NCI-H1694 (cell line): Measurements from ENCODE around the gene RAPH1.
"Not testable (repeated sequence)": the region's sequence is repeated elsewhere in the genome, so short reads cannot be mapped to it uniquely, and the experiment has no call there.

Experiments used
- DNase-seq: peaks from one replicate; lab custom pipeline; 2025; lab: John Stamatoyannopoulos, UW

Gene RAPH1

DNA sequence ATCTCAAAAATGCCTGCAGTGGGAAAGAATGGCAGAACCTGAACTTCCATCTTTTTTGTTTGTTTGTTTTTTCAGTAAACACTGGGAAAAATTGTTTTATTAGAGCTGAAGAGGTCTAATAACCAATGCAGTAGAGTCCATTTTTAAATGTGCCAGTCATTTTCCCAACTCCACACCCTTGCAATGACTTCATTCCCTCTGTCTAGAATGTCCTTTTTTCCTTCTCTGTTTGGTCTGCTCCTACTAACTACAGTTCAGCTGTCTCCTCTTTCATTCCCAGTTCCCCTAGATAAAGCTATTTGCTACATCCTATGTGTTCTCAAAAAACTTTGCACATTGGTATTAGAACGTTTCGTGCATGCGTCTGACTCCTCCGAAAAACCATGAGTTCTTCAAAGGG lies 9.3 kb upstream of the RAPH1 start:
- no peak for DNase-seq

DNA sequence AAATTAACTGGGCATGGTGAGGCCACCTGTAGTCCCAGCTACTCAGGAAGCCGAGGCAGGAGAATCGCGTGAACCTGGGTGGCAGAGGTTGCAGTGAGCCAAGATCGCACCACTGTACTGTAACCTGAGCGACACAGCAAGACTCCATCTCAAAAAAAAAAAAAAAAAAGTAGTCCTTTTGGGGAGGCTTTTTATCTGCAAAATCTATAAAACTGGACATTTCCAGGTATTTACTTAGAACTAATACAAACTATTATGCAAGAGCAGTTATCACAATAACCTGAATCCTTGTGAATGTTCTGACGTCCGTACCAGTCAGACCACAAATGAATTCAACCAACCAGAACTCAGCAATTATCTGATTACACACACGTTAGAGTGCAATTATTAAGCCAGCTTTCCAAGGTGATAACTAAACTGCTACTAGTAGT lies 8.8 kb upstream of the RAPH1 start:
- no peak for DNase-seq

DNA sequence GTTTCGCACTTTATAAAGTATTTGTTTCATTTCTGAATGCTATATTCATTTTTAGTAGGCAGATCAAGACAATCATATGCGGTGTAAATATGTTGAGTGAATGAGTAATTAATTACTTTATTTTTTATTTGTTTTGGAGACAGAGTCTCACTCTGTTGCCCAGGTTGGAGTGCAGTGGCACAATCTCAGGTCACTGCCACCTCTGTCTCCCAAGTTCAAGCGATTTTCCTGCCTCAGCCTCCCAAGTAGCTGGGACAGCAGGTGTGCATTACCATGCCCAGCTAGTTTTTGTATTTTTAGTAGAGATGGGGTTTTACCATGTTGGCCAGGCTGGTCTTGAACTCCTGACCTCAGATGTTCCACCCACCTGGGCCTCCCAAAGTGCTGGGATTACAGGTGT lies 5.5 kb upstream of the RAPH1 start:
- not testable (repeated sequence) for DNase-seq

DNA sequence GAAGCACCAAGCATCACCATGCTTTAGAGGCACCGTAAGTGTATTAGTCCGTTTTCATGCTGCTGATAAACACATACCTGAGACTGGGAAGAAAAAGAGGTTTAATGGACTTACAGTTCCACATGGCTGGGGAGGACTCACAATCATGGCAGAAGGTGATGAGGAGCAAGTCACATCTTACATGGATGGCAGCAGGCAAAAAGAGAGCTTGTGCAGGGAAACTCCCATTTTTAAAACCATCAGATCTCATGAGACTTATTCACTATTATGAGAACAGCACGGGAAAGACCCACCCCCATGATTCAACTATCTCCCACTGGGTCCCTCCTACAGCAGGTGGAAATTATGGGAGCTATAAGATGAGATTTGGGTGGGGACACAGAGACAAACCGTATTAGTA lies 3.1 kb upstream of the RAPH1 start:
- not testable (repeated sequence) for DNase-seq

DNA sequence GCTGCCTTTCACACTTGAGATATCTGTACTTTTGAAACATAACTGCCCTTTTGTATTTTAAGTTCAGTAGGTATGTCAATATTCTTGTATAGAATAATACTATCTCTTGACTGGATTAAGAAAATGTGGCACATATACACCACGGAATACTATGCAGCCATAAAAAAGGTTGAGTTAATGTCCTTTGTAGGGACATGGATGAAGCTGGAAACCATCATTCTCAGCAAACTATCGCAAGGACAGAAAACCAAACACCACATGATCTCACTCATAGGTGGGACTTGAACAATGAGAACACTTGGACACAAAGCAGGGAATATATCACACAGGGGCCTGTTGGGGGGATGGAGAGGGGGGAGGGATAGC lies 1.5 kb upstream of the RAPH1 start:
- DNase-seq: not testable (repeated sequence)

DNA sequence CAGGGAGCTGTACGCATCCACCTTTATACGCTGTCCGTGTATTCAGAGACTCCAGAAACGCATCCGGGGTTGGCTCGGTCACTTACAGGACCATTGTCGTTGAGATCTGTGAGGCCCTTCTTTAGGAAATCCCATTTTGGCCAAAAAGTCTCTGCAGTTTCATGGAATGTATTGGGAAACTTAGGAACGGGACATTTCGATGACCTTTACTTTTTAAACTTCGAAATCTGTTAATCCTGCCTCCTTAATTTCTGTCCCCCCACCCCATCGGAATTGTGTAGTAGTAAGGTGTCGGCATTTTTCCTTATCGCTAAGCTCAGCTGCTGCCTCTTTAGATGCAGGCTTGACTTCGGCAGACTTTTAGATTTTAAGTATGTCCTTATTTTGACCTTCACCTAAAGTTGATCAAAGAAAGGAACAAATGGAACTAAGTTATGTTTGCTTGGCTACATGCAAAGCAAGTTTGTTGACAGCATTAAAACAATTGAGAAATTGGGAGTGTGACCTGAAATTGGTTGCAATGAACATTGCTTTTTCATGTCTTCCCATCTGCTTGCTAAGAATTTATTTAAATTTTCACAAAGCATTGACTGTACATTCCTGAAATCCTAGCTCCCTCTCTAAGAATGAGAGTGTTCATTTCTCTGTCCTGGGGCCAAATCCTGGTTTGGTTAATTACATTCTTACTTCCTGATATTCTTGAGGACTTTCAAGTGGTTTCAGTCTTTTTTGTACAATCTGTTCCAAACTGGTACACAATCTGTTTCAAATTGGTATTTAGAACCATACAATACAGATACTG lies 884 bp upstream of the RAPH1 start:
- no peak for DNase-seq

DNA sequence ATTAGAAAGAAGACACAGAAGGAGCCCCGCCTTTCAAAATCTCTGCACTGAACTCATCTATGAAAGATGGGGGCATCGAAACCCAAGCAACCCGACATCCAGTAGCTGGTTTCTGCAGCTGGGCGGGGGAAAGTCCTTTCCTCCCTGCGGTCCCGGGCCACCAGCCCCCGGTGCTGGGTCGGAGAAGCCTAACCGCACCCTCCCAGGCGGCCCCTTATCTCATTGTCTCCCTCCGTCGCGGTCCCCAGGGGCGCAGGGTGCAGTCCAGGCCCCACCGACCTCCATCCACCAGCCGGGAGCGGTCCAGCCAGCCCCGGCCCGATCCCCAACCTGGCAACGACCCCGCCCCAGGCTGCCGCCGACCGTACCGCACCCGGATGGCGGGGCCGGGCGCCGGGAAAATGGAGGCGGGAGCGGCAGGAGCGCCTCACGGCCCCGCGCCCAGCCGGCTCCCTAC lies 452 bp downstream of the RAPH1 start:
- DNase-seq: peak; percentile 6

DNA sequence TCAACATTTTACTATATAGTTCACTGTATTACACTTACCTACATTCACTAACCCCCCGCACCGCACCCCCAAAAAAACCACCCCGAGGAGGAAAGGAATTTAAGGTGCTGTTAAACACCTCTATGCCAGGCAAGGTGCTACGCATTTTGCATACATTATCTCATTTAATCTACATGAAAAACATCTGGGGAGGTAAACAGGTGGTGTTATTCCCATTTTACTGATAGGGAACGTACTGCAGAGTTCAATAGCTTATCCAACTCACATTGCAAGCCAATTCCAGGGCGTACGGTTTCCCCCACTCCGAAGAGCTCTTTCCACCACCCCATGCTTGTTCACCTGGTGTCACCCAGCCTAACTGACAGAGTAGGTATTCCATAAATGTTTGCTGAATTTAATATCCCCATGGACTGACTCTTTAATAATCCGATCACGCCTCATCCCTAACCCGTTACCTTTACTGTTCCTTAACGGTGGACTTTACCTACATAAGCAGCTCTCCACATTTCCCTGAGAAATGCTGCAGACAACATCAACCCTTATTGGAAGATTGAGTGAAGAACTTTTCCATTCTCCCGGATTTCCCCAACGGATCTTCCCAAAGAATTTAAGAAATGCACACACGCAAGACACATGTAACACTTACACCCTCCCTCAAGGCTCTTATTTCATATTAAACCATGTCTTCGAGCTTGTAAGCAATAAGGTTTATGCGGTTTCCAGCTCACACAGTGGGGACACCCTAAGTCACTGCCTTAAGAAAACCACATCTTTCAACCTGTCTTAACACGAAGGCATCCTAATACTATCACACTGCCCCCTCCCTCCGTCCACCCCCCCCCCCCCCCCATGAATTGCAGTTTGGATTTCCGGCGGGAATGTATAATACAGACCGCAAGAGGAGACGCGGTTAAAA lies 1.2 kb downstream of the RAPH1 start:
- no peak for DNase-seq

DNA sequence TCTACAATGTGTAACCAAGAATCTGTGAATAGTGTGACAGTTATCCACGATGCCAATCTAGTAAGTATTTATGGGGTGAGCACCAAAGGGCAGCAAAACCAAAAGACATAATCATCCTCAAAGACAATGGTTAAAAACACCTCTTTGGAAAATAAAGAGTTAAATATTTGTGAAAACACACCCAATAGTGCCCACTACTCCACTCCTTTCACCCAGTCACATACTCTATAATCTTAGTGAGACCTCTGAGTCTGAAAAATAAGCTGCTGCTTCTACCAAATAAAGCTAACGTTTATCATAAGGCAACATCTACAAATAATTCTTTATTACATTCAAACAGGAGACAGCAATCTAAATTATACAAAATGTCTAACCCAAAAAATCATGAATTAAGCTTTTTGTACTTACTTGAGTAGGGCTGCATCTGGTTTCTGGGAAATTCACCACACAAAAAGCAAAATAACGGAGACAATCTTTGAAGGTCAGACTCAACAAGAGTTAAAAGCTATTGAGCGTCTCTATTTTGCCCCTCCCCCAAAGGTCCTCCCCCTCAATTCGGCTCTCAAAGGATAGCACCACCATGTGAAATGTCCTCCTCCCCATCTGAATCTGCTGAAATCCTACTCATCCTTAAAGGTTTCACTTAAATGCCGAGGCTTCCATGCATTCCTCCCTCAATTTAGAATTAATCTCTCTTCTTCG lies 2.0 kb downstream of the RAPH1 start:
- DNase-seq: no peak

DNA sequence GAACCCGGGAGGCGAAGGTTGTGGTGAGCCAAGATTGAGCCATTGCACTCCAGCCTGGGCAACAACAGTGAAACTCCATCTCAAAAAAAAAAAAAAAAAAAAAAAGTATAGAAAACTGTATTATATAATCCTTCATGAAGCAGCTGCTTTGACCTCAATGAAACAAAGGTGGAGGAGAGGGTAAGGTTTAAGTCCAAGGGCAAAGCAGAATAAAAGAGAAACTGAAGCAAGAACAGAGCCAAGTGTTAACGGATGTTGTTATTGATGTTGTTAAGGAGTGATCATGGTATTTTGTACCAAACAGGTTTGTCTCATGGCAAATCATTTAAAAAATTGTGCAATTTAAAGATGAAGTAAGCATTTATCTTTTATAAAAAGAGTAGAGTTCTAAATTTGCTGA lies 7.4 kb downstream of the RAPH1 start:
- DNase-seq: no peak

DNA sequence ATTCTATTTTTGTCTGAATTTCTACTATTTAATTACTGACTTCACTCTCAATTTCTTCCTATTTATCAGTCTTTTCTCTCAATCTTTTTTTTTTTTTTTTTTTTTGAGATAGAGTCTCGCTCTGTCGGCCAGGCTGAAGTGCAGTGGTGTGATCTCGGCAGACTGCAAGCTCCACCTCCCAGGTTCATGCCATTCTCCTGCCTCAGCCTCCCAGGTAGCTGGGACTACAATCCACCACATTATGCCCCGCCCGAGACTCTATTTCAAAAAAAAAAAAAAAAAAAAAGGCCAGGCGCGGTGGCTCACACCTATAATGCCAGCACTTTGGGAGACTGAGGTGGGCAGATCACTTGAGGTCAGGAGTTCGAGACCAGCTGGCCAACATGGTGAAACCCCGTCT lies 21.8 kb downstream of the RAPH1 start:
- not testable (repeated sequence) for DNase-seq

DNA sequence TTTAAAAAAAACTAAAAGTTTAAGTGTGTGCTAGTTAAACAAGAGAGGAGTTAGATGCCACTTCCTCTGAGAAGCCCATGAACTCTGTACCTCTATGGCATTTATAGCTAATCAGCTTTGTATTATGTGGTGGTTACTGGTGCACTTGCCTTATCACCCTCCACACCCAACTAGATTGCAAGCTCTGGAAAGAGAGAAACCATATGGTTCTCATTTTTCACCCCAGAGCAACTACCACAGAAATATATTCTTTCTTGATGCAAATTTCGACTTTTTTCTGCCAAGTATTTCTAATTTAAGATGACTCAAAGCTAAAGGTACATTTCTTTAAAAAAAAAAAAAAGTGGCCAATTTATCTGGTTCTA lies 24.2 kb downstream of the RAPH1 start:
- DNase-seq: no peak

DNA sequence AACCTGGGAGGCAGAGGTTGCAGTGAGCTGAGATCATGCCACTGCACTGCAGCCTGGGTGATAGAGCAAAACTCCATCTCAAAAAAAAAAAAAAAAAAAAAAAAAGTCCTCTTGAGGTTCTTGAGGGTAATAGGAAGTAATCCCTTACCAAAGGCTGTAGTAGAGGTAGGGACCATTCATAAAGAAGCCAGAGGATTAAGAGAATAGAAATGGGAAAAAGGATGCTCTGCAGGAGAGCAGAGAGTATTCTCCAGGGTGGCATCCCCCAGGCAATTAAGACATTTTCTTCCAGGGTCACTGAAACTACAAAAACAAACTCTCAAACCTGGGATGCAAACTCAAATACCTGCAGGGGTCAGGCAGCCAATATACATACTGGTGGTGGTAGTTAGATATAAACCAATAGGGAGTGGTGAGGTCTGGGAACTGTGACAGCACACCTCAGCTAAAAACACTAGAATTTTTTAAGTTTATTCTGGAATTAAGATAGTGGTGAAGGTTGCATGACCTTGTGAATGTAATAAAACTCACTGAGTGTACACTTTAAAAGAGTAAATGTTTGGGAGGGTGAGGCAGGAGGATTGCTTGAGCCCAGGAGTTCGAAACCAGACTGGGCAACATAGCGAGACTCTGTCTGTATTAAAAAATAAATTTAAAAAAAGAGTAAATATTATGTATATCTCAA lies 24.7 kb downstream of the RAPH1 start:
- no peak for DNase-seq

DNA sequence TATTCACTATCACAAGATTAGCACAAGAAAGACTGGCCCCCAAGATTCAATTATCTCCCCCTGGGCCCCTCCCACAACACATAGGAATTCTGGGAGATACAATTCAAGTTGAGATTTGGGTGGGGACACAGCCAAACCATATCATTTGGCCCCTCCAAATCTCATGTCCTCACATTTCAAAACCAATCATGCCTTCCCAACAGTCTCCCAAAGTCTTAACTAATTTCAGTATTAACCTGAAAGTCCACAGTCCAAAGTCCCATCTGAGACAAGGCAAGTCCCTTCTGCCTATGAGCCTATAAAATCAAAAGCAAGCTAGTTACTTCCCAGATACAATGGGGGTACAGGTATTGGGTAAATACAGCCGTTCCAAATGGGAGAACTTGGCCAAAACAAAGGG lies 31.6 kb downstream of the RAPH1 start:
- DNase-seq: not testable (repeated sequence)

DNA sequence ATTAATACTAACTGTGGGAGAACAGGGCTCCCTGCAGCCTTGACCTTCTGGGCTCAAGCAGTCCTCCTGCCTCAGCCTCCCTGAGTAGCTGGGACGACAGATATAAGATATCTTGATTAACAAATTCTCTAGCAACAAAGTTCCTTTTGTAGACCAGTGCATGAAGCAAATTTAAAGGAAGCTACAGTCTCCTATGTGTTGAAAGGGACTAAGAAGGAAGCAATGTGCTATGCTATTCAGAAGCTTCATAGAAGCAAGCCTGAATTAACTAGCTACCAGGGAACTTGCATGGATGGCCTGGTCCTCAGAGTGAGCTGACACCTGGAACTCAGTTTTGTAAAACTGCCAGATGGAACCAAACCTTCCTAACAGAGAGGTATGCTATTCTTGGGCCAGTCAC lies 33.2 kb downstream of the RAPH1 start:
- no peak for DNase-seq

DNA sequence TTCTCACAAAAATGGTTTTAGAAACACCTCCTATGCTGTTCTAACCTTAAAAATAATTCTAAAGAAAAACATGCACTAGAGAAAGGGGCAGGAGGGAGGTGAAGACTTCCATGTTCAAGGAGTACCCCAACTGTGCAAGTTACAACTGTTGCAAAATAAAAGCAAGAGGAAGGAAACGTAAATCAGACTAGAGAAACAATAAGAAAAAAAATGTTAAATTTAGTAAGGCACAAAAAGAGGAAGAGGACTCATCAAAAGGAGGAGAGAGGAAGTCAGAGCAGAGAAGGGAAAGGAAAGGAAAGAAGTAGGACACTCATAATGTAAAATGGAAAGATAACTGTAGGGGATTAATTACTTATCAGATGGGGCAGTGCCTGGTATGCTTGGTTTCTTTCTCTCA lies 34.1 kb downstream of the RAPH1 start:
- DNase-seq: no peak

DNA sequence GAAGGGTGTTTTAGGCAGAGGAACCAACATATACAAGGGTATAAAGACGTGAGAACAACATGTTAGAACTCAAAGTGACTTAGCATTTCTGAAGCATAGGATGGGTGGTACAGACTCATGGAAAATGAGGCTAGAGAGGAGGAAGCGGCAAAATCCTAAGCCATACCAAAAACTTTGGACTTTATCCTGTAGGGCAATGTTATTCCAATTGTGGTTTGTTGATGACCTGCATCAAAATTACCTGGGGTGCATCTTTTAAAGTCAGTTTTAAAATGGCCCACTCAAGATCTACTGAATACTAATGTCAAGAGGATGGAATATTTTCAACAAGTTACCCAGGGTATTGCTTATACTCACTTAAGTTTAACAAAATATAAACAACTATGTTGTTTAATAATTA lies 34.8 kb downstream of the RAPH1 start:
- no peak for DNase-seq

DNA sequence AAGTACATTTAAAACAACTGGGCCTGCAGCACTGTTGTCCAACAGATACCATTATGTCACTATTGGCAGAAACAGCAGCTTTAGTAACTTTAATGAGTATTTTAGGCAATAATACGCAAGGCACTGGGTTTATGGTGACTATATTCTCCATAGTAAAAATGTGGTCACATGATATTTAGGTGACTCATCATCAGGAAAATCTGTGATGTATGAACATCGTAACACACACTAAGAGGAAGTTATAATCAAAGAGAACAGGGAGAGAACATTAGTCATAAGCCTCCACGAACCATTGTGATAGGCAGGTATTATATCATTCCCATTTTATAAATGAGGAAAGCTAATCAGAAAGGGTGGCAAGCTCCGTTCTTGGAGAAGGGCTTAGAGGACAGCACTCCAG lies 36.9 kb downstream of the RAPH1 start:
- DNase-seq: no peak

DNA sequence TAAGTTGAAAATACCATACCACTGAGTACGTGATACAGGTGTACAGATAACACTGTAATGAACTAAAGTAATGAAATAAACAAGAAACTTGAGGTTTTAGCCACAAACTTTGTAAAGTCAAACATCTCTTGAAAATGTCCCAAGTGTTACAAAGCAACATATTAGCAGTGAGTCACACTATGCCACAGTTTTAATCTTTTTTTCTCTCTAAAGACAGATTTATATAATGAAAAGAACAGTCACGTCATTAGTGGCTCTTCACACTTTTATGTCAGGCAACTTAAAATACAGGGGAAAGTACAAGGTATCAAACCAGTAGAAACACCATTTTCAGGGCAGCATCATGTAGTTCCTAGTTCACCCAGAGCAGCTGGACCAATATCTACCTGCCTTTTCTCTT lies 42.1 kb downstream of the RAPH1 start:
- DNase-seq: no peak

DNA sequence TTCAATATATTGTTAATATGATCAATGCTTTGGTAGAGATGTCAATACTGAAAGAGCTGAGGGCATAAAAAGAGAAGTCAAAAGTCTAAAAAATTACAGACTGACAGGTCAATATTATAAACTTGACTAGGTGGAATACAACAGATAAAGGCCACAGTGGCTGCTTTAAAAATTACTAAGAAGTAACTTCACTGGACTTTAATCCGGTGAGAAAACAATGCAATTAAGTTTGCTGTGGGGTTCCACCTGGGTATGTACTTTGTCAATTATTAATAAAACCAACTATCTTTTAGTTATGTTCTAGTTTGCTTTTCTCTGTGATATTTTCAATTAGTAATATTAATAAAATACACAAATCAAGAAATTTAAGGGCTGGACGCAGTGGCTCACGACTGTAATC lies 44.7 kb downstream of the RAPH1 start:
- DNase-seq: no peak

DNA sequence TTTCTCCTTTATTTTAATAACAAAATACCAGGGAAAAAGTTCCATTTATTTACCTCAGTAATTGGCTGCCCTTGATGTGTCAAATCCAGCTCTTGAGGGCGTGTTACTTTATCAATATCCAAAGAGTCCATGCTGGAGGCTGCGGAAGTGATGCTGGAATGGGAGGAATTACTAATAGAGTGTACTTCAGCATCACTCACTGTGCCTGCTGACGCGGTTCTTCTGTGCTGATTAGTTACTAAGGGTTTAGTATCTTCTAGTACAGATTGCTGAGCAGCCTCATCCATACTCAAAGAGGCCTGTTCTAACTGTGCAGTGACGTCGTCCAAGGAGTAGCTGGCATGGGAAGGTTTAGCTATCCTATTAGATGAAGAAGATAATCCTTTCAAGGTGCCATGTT lies 45.6 kb downstream of the RAPH1 start:
- DNase-seq: no peak
